ENCODE results near the gene CLDN19.

CLDN19 gene

DNA sequence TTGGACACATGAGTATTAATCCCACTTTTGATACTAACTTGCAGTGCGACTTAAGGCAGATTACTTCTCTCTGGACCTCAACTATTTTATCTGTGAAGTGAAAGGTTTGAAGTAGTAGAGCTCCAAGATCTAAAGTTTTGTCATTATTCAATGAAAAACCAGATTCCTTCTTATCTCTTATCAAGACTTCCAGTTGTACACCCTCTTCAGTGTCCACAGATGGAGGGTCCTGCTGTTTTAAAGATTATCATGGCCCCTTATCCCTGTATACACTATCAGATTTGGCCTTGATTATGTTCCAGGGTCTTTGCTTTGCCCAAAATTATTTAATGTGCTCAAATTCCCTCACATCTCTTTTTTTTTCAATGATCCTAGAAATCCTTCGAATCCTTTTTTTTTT is 28.1 kb upstream of the CLDN19 start:
- no peak for TF ChIP-seq CTCF (IDR thresholded peaks at IDR 0.05)
- no peak for TF ChIP-seq ZFX (IDR thresholded peaks at IDR 0.05; ENCODE audit: borderline replicate concordance)
- H3K27ac ChIP-seq, result peak overlapping the region; percentile 63

- TF ChIP-seq ZFX (IDR thresholded peaks at IDR 0.05; ENCODE audit: borderline replicate concordance) (no peak), CTCF (IDR thresholded peaks at IDR 0.05) (no peak)
Measured at GRCh38 chr1:42767510-42768000, 27.5 kb upstream of the CLDN19 start.

GRCh38 chr1:42766741-42767509 is 26.9 kb upstream of the CLDN19 start, which contains the start of the genes C1orf50 and P3H1:
Gene C1orf50, plus strand, starts transcription at chr1:42767249. Its CDS starts 63 bp downstream, at chr1:42767312.
Gene P3H1, minus strand, starts transcription at chr1:42767028. Its CDS starts 57 bp downstream, at chr1:42766971.
- TF ChIP-seq ZFX (IDR thresholded peaks at IDR 0.05; ENCODE audit: borderline replicate concordance) (no peak), CTCF (IDR thresholded peaks at IDR 0.05) (no peak)
- peak within 1 kb of the TSS; percentile 63 for H3K27ac ChIP-seq

More at GRCh38 chr1:42767510-42768000, 27.5 kb upstream of the CLDN19 start:
- peak overlapping the region; percentile 63 for H3K27ac ChIP-seq

GRCh38 chr1:42765832-42766740 is 26.1 kb upstream of the CLDN19 start:
- no peak overlapping the region for H3K27ac ChIP-seq
- TF ChIP-seq CTCF (IDR thresholded peaks at IDR 0.05) (peak; percentile 42; the same call in 1 of the 2 replicates), ZFX (IDR thresholded peaks at IDR 0.05; ENCODE audit: borderline replicate concordance) (no peak)

DNA sequence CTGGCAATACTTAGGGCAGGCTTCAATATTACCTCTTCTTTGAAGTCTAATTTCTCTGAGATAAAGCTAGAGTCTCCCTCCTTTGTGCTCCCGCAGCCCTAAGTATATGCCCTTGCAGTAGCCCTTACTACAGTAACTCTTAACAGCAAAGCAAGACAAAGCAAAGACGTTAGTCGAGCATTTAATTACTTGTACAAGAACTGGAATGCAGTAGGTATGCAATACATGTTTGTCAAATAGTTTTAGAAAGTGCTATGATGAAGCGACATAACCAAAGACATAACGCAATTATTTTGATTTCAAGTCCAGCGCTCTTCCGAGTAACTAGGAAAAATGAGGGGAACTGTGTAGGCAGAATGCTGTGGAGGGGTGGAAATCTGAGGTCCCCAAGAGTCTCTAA is 25.2 kb upstream of the CLDN19 start:
- TF ChIP-seq ZFX (IDR thresholded peaks at IDR 0.05; ENCODE audit: borderline replicate concordance), result no peak
- TF ChIP-seq CTCF (IDR thresholded peaks at IDR 0.05), result no peak
- no peak overlapping the region for H3K27ac ChIP-seq

DNA sequence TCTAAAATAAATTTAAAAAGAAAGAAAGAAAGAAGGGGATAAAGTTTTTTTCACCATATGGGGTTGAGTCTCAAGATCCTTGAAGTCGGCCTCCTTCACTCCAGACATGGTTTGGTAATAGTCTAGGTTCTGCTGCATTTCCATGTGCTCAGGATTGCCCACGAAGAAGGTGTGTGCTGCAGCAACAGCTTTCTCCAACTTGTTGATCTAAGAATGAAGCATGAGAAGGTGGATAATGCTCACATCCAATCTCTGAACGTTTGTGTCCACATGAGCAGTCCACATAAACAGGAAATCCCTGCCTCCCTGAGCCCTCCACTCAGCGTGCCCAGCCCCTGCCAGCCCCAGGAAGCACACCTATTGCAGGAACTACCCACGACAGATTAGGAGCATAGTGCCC is 22.2 kb upstream of the CLDN19 start:
- TF ChIP-seq ZFX (IDR thresholded peaks at IDR 0.05; ENCODE audit: borderline replicate concordance), result no peak
- no peak for TF ChIP-seq CTCF (IDR thresholded peaks at IDR 0.05)

More for the DNA sequence above, 22.2 kb upstream of the CLDN19 start:
- H3K27ac ChIP-seq, result no peak overlapping the region
